SK-N-MC (cell line): ENCODE results near the gene GABRR1.

Experiments used
- EZH2 ChIP-seq: fragments of 200-600 bp; sonication (generic); IDR thresholded peaks from one replicate; pipeline ENCODE4 v1.6.1; 2017; ENCODE audit warnings: antibody characterized with exemption
- FOXP2 ChIP-seq: optimal IDR thresholded peaks from 2 replicates; pipeline ENCODE3; 2011; ENCODE audit warnings: mild to moderate bottlenecking, moderate library complexity; ENCODE audit not compliant: insufficient read depth; ENCODE audit errors: extremely low read length, control extremely low read depth
- POLR2AphosphoS5 ChIP-seq: IDR thresholded peaks from 2 replicates; pipeline ENCODE4 v1.6.1; 2012; ENCODE audit warnings: mild to moderate bottlenecking, low read depth, low read length, borderline replicate concordance

GRCh38 chr6:89187504-89187903 is 29.7 kb downstream of the GABRR1 start:
- TF ChIP-seq POLR2AphosphoS5: no peak
- no peak for TF ChIP-seq EZH2
- no peak for TF ChIP-seq FOXP2
